ENCODE data around the gene PTAR1.

The PTAR1 gene

DNA sequence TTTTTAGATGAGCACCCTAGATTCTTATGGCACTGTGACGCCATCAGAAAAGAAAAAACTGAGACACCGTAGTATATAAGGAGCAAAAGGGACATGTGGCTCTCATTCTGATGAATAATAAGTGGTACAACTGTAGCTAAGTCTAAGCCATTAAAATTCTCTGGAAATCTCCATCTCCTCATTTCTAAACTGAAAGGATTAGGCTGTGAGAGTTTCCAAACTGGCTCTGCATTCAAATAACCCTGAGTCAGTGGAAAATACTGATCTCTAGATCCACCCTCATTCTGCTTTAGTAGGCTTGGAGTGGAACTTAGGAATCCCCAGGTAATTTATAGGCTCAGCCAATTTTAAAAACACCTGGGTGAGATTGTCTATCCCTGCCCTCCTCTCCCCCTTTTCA is 28.5 kb downstream of the PTAR1 start:
- Mint-ChIP-seq H3K4me1 (ENCODE audit: low read depth) (peaks cover 2% of the 10 kb centered on the region), H3K36me3 (peaks cover 15% of the 10 kb centered on the region), H3K27ac (no peak overlapping the region), H3K9me3 (ENCODE audit: low read depth) (no peaks in the 10 kb centered on the region), H3K27me3 (no peaks in the 10 kb centered on the region), H3K4me3 (no peak overlapping the region)

DNA sequence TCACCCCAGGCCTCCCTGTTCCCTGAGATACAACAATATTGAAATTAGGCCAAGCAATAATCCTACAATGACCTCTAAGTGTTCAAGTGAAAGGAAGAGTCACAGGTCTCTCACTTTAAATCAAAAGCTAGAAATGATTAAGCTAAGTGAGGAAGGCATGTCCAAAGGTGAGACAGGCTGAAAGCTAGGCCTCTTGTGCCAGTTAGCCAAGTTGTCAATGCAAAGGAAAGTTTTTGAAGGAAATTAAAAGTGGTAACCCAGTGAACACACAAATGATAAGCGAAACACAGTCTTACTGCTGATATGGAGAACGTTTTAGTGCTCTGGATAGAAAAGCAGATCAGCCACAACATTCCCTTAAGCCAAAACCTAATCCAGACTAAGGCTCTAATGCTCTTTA is 39.8 kb downstream of the PTAR1 start:
- Mint-ChIP-seq H3K9me3 (ENCODE audit: low read depth) (no peaks in the 10 kb centered on the region), H3K4me3 (no peak overlapping the region), H3K27ac (no peak overlapping the region), H3K36me3 (peaks cover 34% of the 10 kb centered on the region), H3K4me1 (ENCODE audit: low read depth) (no peaks in the 10 kb centered on the region), H3K27me3 (no peaks in the 10 kb centered on the region)

DNA sequence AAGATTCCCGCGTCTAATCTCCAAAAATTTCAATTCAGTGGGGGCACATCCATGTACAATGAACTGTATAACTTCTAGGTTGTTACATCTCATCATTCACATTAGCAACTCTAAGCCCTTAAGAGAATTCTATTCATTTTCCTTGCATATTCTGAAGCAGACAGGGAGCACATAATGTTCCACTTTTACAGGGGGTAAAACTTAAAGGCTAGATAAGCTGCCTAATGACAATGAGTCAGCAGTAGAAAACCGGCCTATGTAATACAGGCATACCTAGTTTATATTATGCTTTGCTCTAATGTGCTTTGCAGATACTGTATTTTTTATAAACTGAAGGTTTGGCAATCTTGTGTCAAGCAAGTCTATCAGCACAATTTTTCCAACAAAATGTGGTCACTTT is 40.4 kb downstream of the PTAR1 start:
- no peak overlapping the region for H3K4me3 Mint-ChIP-seq
- peaks cover 32% of the 10 kb centered on the region for H3K36me3 Mint-ChIP-seq
- no peak overlapping the region for H3K27ac Mint-ChIP-seq
- no peaks in the 10 kb centered on the region for H3K4me1 Mint-ChIP-seq (ENCODE audit: low read depth)
- no peaks in the 10 kb centered on the region for H3K9me3 Mint-ChIP-seq (ENCODE audit: low read depth)
- no peaks in the 10 kb centered on the region for H3K27me3 Mint-ChIP-seq

DNA sequence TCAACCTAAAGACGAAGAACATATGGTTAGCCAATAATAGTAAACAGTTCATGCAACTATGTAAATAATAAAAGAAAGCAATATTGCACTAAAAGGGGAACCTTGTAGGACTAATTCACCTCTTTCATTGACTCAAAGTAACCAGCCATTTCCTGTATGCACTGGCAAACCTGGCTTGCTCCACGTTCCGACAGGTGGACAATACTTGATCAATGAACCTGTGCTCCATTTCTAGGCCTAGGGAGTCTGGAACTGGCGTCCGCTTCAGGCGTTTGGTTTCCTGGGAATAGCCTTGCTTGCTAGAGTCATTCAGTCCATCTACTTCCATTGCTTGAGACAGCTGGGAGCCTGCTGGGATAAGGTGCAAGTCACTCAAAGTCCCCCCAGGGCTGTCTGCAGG is 41.6 kb downstream of the PTAR1 start:
- no peaks in the 10 kb centered on the region for H3K27me3 Mint-ChIP-seq
- H3K4me1 Mint-ChIP-seq (ENCODE audit: low read depth) = no peaks in the 10 kb centered on the region
- no peak overlapping the region for H3K4me3 Mint-ChIP-seq
- H3K27ac Mint-ChIP-seq = no peak overlapping the region
- H3K9me3 Mint-ChIP-seq (ENCODE audit: low read depth) = no peaks in the 10 kb centered on the region
- peaks cover 33% of the 10 kb centered on the region for H3K36me3 Mint-ChIP-seq

DNA sequence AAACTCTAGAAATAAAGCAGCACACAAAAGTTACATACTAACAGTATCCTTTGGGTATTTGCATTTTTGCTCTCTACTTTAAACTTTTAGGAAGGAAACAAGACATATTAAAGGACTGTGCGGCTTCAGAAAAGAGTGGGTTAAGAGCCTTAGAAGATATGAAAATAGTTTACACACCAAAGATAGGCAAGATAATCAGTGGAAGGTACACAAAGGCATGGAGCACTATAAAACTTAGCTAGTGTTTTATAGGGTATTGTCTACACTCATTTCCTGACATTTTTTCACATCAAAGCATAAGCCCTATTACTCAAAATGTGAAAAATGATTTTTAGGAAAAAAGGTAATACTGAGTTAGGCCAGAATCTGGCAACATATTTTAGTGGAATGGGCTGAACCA is 44.0 kb downstream of the PTAR1 start:
- Mint-ChIP-seq H3K4me3 (no peak overlapping the region), H3K36me3 (peaks cover 28% of the 10 kb centered on the region), H3K27ac (no peak overlapping the region), H3K27me3 (no peaks in the 10 kb centered on the region), H3K9me3 (ENCODE audit: low read depth) (no peaks in the 10 kb centered on the region), H3K4me1 (ENCODE audit: low read depth) (no peaks in the 10 kb centered on the region)

DNA sequence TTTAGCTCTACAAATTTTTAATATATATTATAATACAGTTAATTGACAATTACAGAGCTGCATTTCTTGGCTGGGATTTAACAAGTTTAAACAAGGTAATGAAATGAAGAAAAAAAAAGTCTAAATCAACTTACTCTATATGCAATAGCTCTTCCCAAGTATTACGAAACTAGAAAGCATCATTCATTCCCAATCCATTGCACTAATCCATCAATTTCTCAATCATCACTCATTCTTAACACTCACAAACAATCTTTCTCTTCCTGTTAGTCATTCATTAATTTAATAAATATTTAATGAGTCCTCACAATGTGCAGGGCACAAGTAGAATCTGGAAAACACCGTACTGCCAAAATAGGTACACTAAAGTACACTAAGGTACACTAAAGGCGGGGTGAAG is 44.7 kb downstream of the PTAR1 start:
- Mint-ChIP-seq H3K27ac (no peak overlapping the region), H3K4me1 (ENCODE audit: low read depth) (no peaks in the 10 kb centered on the region), H3K4me3 (no peak overlapping the region), H3K36me3 (peaks cover 29% of the 10 kb centered on the region), H3K27me3 (no peaks in the 10 kb centered on the region), H3K9me3 (ENCODE audit: low read depth) (no peaks in the 10 kb centered on the region)

DNA sequence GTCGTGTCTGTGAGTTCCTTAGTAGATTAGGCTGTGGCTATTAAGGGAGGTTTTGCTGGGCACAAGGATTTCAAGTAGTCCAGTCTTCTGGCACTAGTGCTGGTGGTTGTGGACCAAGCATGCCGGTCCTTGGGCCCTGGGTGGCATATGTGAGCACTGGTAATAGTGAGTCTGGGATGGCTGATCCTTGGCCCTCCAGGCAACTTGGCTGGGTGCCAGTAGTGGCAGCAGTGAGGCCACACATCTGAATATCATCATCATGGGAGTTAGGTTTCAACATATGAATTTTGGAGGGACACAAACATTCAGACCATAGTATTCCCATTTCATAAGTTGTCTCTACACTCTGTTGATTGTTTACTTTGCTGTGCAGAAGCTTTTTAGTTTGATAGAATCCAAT is 62.3 kb downstream of the PTAR1 start:
- Mint-ChIP-seq H3K36me3 (peaks cover 9% of the 10 kb centered on the region), H3K27me3 (peaks cover 8% of the 10 kb centered on the region), H3K27ac (no peak overlapping the region), H3K9me3 (ENCODE audit: low read depth) (peaks cover 48% of the 10 kb centered on the region), H3K4me1 (ENCODE audit: low read depth) (no peaks in the 10 kb centered on the region), H3K4me3 (no peak overlapping the region)

DNA sequence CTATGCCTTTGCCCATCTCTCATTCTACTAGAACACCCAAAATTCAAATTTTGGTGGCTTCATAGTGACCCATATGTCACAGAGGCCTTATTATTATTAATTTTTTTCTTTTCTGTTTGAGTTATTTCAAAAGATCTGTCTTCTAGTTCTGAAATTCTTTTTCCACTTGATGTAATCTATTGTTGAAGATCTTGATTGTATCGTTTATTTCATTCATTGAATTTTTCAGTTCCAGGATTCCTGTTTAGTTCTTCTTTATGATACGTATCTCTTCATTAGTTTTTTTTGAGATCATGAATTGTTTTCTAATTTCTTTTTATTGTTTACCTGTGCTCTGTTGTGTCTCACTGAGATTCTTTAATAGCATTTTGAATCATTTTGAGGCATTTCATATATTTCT is 63.0 kb downstream of the PTAR1 start:
- Mint-ChIP-seq H3K36me3 (peaks cover 7% of the 10 kb centered on the region), H3K27ac (no peak overlapping the region), H3K4me1 (ENCODE audit: low read depth) (no peaks in the 10 kb centered on the region), H3K27me3 (peaks cover 8% of the 10 kb centered on the region), H3K9me3 (ENCODE audit: low read depth) (peaks cover 45% of the 10 kb centered on the region), H3K4me3 (no peak overlapping the region)

DNA sequence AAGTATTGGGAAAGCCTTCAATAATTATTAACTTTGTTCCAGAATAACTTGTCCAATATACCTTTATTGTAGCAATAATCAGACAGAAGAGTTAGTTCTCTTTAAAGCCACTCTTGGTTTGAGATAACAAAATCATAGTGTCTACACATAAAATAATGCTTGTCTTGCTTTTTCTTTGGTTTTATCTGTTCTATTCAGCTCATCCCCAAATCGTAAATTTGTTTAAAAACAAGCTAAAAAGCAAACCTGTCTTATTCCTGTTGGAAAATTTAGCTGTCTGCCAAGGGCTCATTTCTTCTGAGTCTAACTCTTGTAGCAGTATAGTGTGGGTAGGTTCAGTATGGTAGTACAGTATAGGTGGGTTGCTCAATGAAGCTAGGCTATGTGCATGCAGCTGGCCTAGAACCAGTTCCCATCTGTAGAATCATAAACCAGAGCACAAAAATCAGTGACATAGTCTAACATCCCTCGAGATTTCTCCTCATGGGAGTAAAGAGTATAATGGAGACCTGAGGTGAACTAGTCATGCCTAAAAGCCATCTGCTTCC is 69.7 kb downstream of the PTAR1 start:
- no peak overlapping the region for H3K4me3 Mint-ChIP-seq
- H3K4me1 Mint-ChIP-seq (ENCODE audit: low read depth) = no peaks in the 10 kb centered on the region
- peaks cover 7% of the 10 kb centered on the region for H3K27me3 Mint-ChIP-seq
- H3K27ac Mint-ChIP-seq = no peak overlapping the region
- H3K36me3 Mint-ChIP-seq = peaks cover 3% of the 10 kb centered on the region
- H3K9me3 Mint-ChIP-seq (ENCODE audit: low read depth) = peaks cover 10% of the 10 kb centered on the region

DNA sequence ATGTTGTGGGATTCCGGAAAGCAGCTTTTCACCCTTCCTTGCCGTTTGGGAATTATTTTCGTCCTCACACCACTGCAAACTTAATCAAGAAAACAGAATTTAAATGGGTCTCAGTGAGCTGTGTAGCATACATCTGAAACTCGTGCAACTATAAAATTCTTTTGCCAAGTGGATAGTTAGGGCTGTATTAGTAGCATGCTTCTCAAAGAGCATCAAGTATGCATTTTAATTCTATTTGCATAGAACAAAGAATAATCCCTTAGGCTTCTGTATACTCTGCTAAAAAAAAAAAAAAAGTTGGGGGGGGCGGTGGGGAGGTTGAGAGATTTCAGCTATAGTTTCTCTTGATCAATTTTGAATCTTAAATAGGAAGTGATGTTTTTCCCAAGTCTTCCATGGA is 75.9 kb downstream of the PTAR1 start:
- H3K36me3 Mint-ChIP-seq = no peaks in the 10 kb centered on the region
- no peak overlapping the region for H3K27ac Mint-ChIP-seq
- no peaks in the 10 kb centered on the region for H3K9me3 Mint-ChIP-seq (ENCODE audit: low read depth)
- H3K4me1 Mint-ChIP-seq (ENCODE audit: low read depth) = no peaks in the 10 kb centered on the region
- H3K4me3 Mint-ChIP-seq = no peak overlapping the region
- H3K27me3 Mint-ChIP-seq = peaks cover 6% of the 10 kb centered on the region

DNA sequence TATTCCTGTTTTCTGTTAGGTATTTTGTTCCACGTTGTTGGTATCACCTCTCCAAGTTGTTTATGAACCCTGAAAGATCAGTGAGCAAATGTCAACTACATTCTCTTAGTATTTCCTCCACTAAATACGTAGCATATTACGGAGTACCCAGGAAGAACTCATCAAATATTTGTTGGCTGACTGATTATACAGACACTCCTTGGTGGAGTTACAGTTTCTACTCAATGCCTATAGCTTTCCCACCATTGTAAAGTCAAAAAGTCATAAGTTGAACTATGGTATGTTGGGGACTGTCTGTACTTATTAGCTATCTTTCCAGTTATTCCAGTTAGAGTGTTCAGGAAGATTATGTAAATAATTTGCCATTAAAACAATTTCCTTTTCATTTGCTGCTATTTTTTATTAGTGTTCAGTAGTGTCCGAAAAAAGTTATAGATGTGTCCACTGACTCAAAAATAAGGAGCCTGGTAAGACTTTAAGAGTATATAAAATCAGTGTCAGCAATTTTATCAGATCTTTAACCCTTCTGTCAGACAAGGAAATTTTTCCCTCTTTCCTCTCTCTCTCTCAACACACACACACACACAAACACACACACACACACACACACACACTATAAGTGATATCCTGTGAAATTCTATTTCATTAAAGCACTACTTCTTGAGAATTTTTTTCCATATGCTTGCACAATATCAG is 80.8 kb downstream of the PTAR1 start:
- peaks cover 8% of the 10 kb centered on the region for H3K4me1 Mint-ChIP-seq (ENCODE audit: low read depth)
- H3K9me3 Mint-ChIP-seq (ENCODE audit: low read depth) = no peaks in the 10 kb centered on the region
- no peak overlapping the region for H3K4me3 Mint-ChIP-seq
- H3K27ac Mint-ChIP-seq = no peak overlapping the region
- H3K36me3 Mint-ChIP-seq = no peaks in the 10 kb centered on the region
- peaks cover 11% of the 10 kb centered on the region for H3K27me3 Mint-ChIP-seq

DNA sequence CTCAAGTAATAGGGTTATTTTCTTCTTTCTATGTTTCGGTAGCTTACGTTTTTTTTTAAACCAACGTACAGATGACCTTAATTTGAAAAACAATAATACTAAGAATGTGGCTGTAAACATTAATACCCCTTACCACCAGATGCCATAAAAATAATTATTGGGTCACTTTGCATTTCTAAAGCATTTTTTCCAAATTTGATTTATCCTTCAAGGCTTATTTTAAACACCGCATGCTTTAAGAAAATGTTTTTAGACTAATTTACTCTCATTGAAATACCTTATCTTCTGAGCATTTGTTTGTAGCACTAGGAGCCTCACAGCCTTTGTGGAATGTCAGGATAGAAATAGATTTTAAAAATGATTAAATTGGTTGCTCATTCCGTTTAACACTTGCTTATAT is 81.9 kb downstream of the PTAR1 start:
- Mint-ChIP-seq H3K4me1 (ENCODE audit: low read depth) (peaks cover 13% of the 10 kb centered on the region), H3K36me3 (no peaks in the 10 kb centered on the region), H3K9me3 (ENCODE audit: low read depth) (no peaks in the 10 kb centered on the region), H3K4me3 (no peak overlapping the region), H3K27ac (no peak overlapping the region), H3K27me3 (peaks cover 9% of the 10 kb centered on the region)

DNA sequence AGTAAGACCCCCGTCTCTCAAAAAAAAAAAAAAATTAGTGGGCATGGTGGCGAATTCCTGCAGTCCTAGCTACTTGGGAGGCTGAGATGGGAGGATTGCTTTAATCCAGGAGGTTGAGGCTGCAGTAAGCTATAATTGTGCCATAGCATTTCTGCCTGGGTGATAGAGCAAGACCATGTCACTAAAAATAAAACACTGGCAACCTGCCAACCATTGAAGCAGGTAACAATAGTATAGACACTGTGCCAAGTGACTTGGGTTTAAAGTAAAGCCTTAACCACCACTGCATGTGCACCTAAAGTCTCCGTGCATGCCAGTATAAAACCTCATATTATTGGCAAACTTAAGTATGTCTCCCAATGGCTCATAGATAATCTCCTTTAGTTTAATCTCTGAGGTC is 84.2 kb downstream of the PTAR1 start:
- peaks cover 25% of the 10 kb centered on the region for H3K4me1 Mint-ChIP-seq (ENCODE audit: low read depth)
- H3K27ac Mint-ChIP-seq = no peak overlapping the region
- H3K27me3 Mint-ChIP-seq = peaks cover 14% of the 10 kb centered on the region
- no peaks in the 10 kb centered on the region for H3K36me3 Mint-ChIP-seq
- no peaks in the 10 kb centered on the region for H3K9me3 Mint-ChIP-seq (ENCODE audit: low read depth)
- no peak overlapping the region for H3K4me3 Mint-ChIP-seq

DNA sequence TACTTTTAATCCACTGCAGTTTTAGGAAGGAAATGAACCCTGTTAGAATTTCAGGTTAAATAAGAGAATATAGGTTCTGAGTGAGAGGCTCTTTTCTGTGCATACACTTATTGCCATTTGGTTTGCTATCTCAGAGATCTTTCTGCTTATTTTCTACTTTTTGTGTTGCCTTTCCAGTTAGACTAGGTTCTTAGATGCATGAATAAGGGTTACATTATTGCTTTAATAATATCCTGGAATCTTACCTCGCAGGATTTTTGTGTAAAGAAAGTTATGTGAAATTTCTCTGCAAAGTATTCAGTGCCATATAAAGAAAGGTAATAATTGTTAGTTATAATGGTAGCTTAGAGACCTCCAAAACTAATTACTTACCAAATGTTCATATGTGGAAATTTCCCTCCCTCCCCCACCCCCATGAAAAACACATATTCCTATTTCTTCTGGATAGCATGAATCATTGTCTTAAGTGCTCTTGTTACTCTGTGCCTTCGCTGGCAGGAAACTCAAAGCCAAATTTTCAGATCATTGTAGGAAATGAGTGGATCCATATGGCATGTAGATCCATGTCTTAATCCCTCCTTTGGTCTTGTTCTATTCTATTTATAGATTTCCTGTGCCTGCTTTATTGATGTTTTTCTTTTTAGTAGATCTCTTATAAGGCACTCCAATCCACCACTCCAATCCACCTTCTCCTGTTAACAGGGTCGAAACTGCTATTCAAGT is 84.9 kb downstream of the PTAR1 start:
- Mint-ChIP-seq H3K36me3 (no peaks in the 10 kb centered on the region), H3K27me3 (peaks cover 14% of the 10 kb centered on the region)

DNA sequence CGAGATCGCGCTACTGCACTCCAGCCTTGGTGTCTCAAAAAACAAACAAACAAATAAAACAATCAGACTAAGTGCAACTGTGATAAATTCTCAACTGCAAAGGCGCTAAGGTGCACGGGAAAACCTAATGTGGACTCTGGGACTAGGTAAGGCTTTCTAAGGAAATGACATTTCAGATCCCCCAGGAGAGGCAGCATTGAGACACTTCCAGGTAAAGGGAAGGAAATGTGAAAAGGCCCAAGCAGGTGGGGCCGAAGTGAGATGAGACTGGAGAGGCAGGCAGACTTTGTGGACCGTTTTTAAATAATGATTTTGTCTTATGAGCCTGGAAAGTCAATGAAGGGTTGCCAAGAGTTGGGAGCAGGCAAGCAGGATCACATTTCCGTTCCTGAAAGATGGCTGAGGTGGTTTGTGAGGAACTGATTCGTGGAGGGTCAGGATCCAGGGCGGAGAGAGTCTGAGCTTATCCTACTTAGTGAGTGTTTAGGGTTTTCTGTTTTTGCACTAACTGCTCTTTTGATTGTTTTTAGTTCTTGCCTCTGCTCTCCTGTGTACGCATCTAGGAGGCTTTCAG is 85.6 kb downstream of the PTAR1 start:
- H3K9me3 Mint-ChIP-seq (ENCODE audit: low read depth) = no peaks in the 10 kb centered on the region
- peaks cover 25% of the 10 kb centered on the region for H3K4me1 Mint-ChIP-seq (ENCODE audit: low read depth)
- H3K4me3 Mint-ChIP-seq = no peak overlapping the region
- peaks cover 14% of the 10 kb centered on the region for H3K27me3 Mint-ChIP-seq
- no peak overlapping the region for H3K27ac Mint-ChIP-seq
- no peaks in the 10 kb centered on the region for H3K36me3 Mint-ChIP-seq

More for the DNA sequence above, 84.9 kb downstream of the PTAR1 start:
- H3K9me3 Mint-ChIP-seq (ENCODE audit: low read depth) = no peaks in the 10 kb centered on the region
- H3K4me3 Mint-ChIP-seq = no peak overlapping the region
- H3K4me1 Mint-ChIP-seq (ENCODE audit: low read depth) = peaks cover 25% of the 10 kb centered on the region
- H3K27ac Mint-ChIP-seq = no peak overlapping the region
